ENCODE measurements around the gene PTMS. TPM values are rescaled to one million over a fixed set of nuclear protein-coding genes. Genes with fewer than 3 reads are reported as not detected.
A peak's percentile ranks its signal among the peaks of the same experiment; 100 is the strongest.

The PTMS gene
- total and polyA plus RNA-seq, 7 donors: 93.2 to 392 (median 198) TPM

DNA sequence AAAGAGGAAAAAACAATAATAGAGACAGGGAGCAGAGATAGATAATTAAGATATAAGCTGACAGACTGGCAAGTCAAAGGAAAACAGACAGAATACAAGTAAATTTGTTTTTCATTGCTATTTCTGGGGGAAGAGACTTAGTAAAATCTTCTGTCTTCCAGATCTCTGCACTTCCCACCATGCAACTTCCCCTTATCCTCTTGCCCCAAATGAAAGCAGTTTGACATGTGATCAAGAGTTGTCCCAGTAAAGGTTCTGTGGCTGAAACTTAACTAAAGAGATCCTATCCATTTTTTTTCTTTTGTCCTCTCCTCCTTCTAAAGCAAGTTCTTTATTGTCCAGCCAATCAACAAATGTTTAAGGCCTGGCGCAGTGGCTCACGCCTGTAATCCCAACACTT lies 11.8 kb upstream of the PTMS start:
- WGBS, 2 donors: 93 to 97% methylated on average over 2 of the region's 2 CpGs
- H3K27ac ChIP-seq: peak overlapping the region; percentile 98 to 99 (median 99)
- DNase-seq: no peak
- no peaks in the 10 kb centered on the region for H3K27me3 ChIP-seq
- intact Hi-C loops (cut with DNase I): no loop called here
- no peaks in the 10 kb centered on the region for H3K9me3 ChIP-seq
- no peak for TF ChIP-seq EP300 (IDR thresholded peaks at IDR 0.05)
- no peak for TF ChIP-seq POLR2AphosphoS5 (IDR thresholded peaks at IDR 0.05)
- TF ChIP-seq POLR2A (IDR thresholded peaks at IDR 0.05): no peak
- no peak for TF ChIP-seq CTCF (IDR thresholded peaks at IDR 0.05)
- peaks cover 13 to 25% (median 24%) of the 10 kb centered on the region in 4 donors for H3K36me3 ChIP-seq
- no peak overlapping the region for H3K4me3 ChIP-seq
- H3K4me1 ChIP-seq: peaks cover 0 to 24% (median 19%) of the 10 kb centered on the region in 4 donors

GRCh38 chr12:6757028-6757690 lies 9.0 kb upstream of the PTMS start:
- Histone ChIP-seq H3K4me1 (peaks cover 0 to 10% (median 9%) of the 10 kb centered on the region in 4 donors), H3K9me3 (no peaks in the 10 kb centered on the region), H3K36me3 (no peaks in the 10 kb centered on the region), H3K27me3 (no peaks in the 10 kb centered on the region), H3K4me3 (no peak overlapping the region), H3K27ac (no peak overlapping the region)
- DNase-seq: no peak
- WGBS, 2 donors: 75 to 85% methylated on average over 8 of the region's 8 CpGs
- TF ChIP-seq POLR2A (IDR thresholded peaks at IDR 0.05) (no peak), EP300 (IDR thresholded peaks at IDR 0.05) (no peak), POLR2AphosphoS5 (IDR thresholded peaks at IDR 0.05) (no peak), CTCF (IDR thresholded peaks at IDR 0.05) (no peak)
- intact Hi-C loops (cut with DNase I): no loop called here

GRCh38 chr12:6758506-6759095 lies 7.6 kb upstream of the PTMS start:
- intact Hi-C loops (cut with DNase I): no loop called here
- DNase-seq: no peak
- Histone ChIP-seq H3K4me3 (no peak overlapping the region), H3K27me3 (no peaks in the 10 kb centered on the region), H3K27ac (no peak overlapping the region), H3K4me1 (peaks cover 0 to 18% (median 13%) of the 10 kb centered on the region in 4 donors), H3K36me3 (no peaks in the 10 kb centered on the region), H3K9me3 (no peaks in the 10 kb centered on the region)
- WGBS, 2 donors: 85 to 86% methylated on average over 9 of the region's 9 CpGs
- TF ChIP-seq CTCF (IDR thresholded peaks at IDR 0.05) (no peak), POLR2AphosphoS5 (IDR thresholded peaks at IDR 0.05) (no peak), EP300 (IDR thresholded peaks at IDR 0.05) (no peak), POLR2A (IDR thresholded peaks at IDR 0.05) (no peak)

- 89 to 91% methylated on average over 5 of the region's 5 CpGs for WGBS, 2 donors
- no peak for TF ChIP-seq POLR2A (IDR thresholded peaks at IDR 0.05)
Observed at GRCh38 chr12:6759741-6760140, 6.4 kb upstream of the PTMS start.

GRCh38 chr12:6763380-6763779 lies 2.8 kb upstream of the PTMS start:
- Histone ChIP-seq H3K27me3 (no peaks in the 10 kb centered on the region), H3K9me3 (no peaks in the 10 kb centered on the region), H3K4me3 (peak overlapping the region in 3 of 4 donors; percentile 14 to 32 (median 24)), H3K27ac (peak overlapping the region; percentile 93 to 99 (median 96)), H3K36me3 (no peaks in the 10 kb centered on the region), H3K4me1 (peaks cover 0 to 40% (median 36%) of the 10 kb centered on the region in 4 donors)
- intact Hi-C loops (cut with DNase I): no loop called here
- DNase-seq: no peak
- no peak for TF ChIP-seq CTCF (IDR thresholded peaks at IDR 0.05)
- TF ChIP-seq EP300 (IDR thresholded peaks at IDR 0.05): no peak
- no peak for TF ChIP-seq POLR2A (IDR thresholded peaks at IDR 0.05)
- no peak for TF ChIP-seq POLR2AphosphoS5 (IDR thresholded peaks at IDR 0.05)
- 74 to 80% methylated on average over 4 of the region's 4 CpGs for WGBS, 2 donors

More at GRCh38 chr12:6759741-6760140, 6.4 kb upstream of the PTMS start:
- intact Hi-C loops (cut with DNase I): no loop called here
- no peaks in the 10 kb centered on the region for H3K9me3 ChIP-seq
- no peak overlapping the region for H3K27ac ChIP-seq
- DNase-seq: no peak
- H3K36me3 ChIP-seq: no peaks in the 10 kb centered on the region
- no peaks in the 10 kb centered on the region for H3K27me3 ChIP-seq
- no peak overlapping the region for H3K4me3 ChIP-seq
- H3K4me1 ChIP-seq: peaks cover 0 to 20% (median 16%) of the 10 kb centered on the region in 4 donors

Data from sigmoid colon (tissue), 7 donors.